Activated naive CD4-positive, alpha-beta T cell treated with anti-CD3 and anti-CD28 coated beads, Interleukin-2, amount 10 ng/mL, durations not matched to agents 7 days and 5 days (primary cell): ENCODE data around the gene MMP2.

Source experiments
- CTCF ChIA-PET: fragments of 350-600 bp; sonication (Branson Sonifier 250); formaldehyde crosslinking; loops from one replicate; lab custom pipeline; 2021; ENCODE audit warnings: antibody characterized with exemption; lab: Charles Lee
- DNase-seq: peaks from one replicate; pipeline ENCODE4 v3.0.0-alpha.2; 2020
- H3K27ac Mint-ChIP-seq: one replicate; pipeline ENCODE4 v1.8.0; 2021; ENCODE audit warnings: mild to moderate bottlenecking, moderate library complexity, mixed read lengths
- H3K27me3 Mint-ChIP-seq: one replicate; pipeline ENCODE4 v1.8.0; 2021; ENCODE audit warnings: mild to moderate bottlenecking, mixed read lengths
- H3K36me3 Mint-ChIP-seq: one replicate; pipeline ENCODE4 v1.8.0; 2021; ENCODE audit warnings: mixed read lengths
- H3K4me1 Mint-ChIP-seq: one replicate; pipeline ENCODE4 v1.8.0; 2021; ENCODE audit warnings: mixed read lengths
- H3K4me3 Mint-ChIP-seq: one replicate; pipeline ENCODE4 v1.8.0; 2021; ENCODE audit warnings: mild to moderate bottlenecking, moderate library complexity, mixed read lengths
- H3K9me3 Mint-ChIP-seq: one replicate; pipeline ENCODE4 v1.8.0; 2021; ENCODE audit warnings: mixed read lengths

MMP2 gene

DNA sequence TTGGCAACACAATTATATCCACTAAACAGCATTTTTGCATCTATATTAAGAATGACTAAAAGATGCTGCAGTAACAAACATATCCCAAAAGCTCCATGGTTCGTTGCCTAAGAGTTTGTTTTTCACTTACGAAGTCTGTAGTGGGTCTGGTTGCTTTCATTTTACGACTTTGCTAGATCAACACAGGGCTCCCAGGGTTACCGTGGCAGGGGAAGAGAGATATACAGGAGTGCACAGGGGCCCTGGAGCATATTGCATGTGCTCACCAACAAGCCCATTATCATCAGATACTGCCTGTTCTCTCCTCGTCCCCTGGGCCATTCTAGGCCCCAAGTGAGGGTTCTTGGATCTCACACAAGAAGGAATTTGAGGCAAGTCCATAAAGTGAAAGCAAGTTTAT, 3.1 kb upstream of the MMP2 start:
- H3K4me1 Mint-ChIP-seq: peaks cover 2% of the 10 kb centered on the region
- CTCF ChIA-PET: interaction anchor here (1.7 kb wide), 1 partner anchor 11 kb away, joined by 5 read pairs; no protein-coding TSS in a partner anchor
- H3K4me3 Mint-ChIP-seq: no peak overlapping the region
- H3K27me3 Mint-ChIP-seq: peaks cover 39% of the 10 kb centered on the region
- no peaks in the 10 kb centered on the region for H3K9me3 Mint-ChIP-seq
- H3K36me3 Mint-ChIP-seq: no peaks in the 10 kb centered on the region
- H3K27ac Mint-ChIP-seq: no peak overlapping the region
- DNase-seq: no peak

DNA sequence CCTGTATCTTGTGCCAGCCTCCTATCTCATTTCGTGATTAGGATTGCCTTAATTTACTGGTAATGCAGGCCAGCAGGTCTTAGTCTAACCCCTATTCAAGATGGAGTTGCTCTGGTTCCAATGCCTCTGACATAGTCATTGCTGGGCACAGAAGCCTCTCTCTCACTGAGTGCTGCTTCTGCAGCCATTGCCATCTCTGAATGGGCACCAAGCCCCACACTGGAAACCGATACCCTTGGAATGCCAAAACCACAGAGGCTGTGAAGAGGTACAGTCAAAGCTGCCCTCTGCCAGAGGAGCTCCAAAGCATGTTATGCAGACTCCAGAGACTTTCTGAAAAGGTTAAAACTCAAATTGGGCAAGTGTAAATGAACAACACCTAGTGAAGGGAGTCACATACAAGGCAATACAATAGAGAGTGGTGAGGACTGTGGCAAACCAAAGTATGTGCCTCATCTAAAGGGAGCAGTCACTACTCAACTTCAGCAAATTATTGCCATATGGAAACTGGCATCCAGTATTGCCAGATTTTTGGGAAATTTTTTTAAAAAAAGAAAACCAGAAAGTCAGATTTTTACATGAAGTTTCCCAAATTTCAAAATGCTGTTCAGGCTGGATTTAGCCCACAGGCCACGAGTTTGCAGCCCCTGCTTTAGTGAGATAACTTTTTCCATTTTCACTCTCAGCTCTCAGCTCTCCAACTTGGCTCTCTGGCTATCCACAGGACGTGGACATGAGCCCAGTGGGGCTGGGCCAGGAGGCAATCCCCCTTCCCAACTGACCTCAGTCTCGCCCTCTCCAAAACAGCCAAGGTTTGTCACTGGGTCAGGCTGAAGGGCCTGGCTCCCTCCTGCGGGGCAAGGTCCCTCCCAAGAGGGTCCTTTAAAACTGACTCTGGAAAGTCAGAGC, 2.1 kb upstream of the MMP2 start:
- peaks cover 2% of the 10 kb centered on the region for H3K4me1 Mint-ChIP-seq
- no peaks in the 10 kb centered on the region for H3K36me3 Mint-ChIP-seq
- H3K4me3 Mint-ChIP-seq: no peak overlapping the region
- peaks cover 43% of the 10 kb centered on the region for H3K27me3 Mint-ChIP-seq
- H3K27ac Mint-ChIP-seq: no peak overlapping the region
- H3K9me3 Mint-ChIP-seq: no peaks in the 10 kb centered on the region
- DNase-seq: no peak
- CTCF ChIA-PET: no interaction called here

- Mint-ChIP-seq H3K27ac (no peak overlapping the region), H3K4me3 (no peak overlapping the region), H3K4me1 (peaks cover 2% of the 10 kb centered on the region), H3K9me3 (no peaks in the 10 kb centered on the region), H3K36me3 (no peaks in the 10 kb centered on the region), H3K27me3 (peaks cover 43% of the 10 kb centered on the region)
- CTCF ChIA-PET: interaction anchor here (0.7 kb wide), 1 partner anchor 13 kb away, joined by 3 read pairs; no protein-coding TSS in a partner anchor
- DNase-seq: no peak
These were observed 1.3 kb upstream of the MMP2 start for GRCh38 chr16:55477736-55478135.

DNA sequence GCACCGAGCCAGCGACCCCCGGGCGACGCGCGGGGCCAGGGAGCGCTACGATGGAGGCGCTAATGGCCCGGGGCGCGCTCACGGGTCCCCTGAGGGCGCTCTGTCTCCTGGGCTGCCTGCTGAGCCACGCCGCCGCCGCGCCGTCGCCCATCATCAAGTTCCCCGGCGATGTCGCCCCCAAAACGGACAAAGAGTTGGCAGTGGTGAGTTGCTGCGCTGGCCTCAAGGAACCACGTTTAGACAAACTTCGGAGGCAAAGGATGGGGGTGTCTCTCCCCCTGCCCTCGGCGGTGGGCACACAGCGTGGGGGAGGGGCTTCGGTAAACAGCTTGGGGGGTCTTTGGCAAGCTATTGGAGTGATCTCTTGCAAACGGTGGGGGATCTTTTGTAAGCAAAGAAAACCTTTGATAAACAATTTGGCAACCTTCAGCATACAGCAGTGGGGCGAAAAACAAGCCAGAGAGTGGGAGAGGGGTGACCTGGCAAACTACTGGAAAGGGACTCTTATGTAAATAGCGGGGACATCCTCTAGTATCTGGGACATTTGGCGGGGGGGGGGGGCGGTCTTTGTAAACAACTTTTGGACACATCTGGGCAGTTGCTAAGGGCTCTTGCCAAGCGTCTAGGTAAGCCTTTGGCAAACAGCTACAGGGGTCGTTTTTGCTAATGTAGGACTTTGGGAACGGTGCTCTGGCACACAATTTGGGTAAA, 587 bp downstream of the MMP2 start:
- Mint-ChIP-seq H3K9me3 (no peaks in the 10 kb centered on the region), H3K4me3 (no peak overlapping the region)

GRCh38 chr16:55480228-55480655, 1.2 kb downstream of the MMP2 start:
- H3K9me3 Mint-ChIP-seq: no peaks in the 10 kb centered on the region
- peaks cover 43% of the 10 kb centered on the region for H3K27me3 Mint-ChIP-seq
- H3K4me3 Mint-ChIP-seq: no peak overlapping the region
- H3K27ac Mint-ChIP-seq: no peak overlapping the region
- no peak for DNase-seq
- CTCF ChIA-PET: interaction anchor here (0.8 to 1.9 kb wide), 2 partner anchors 9 to 15 kb away, joined by 3 to 6 read pairs; no protein-coding TSS in a partner anchor
- H3K4me1 Mint-ChIP-seq: peaks cover 2% of the 10 kb centered on the region
- H3K36me3 Mint-ChIP-seq: no peaks in the 10 kb centered on the region

More for the DNA sequence above, 587 bp downstream of the MMP2 start:
- no peak for DNase-seq
- Mint-ChIP-seq H3K27me3 (peaks cover 43% of the 10 kb centered on the region), H3K27ac (no peak overlapping the region), H3K4me1 (peaks cover 2% of the 10 kb centered on the region), H3K36me3 (no peaks in the 10 kb centered on the region)
- CTCF ChIA-PET: interaction anchor here (0.8 to 1.9 kb wide), 2 partner anchors 8 to 14 kb away, joined by 3 to 6 read pairs; no protein-coding TSS in a partner anchor

- H3K4me1 Mint-ChIP-seq: peaks cover 2% of the 10 kb centered on the region
- no peak overlapping the region for H3K4me3 Mint-ChIP-seq
- no peaks in the 10 kb centered on the region for H3K9me3 Mint-ChIP-seq
- no peak overlapping the region for H3K27ac Mint-ChIP-seq
- CTCF ChIA-PET: interaction anchor here (1.9 kb wide), 1 partner anchor 16 kb away, joined by 6 read pairs; no protein-coding TSS in a partner anchor
- peaks cover 43% of the 10 kb centered on the region for H3K27me3 Mint-ChIP-seq
- DNase-seq: no peak
- no peaks in the 10 kb centered on the region for H3K36me3 Mint-ChIP-seq
These were observed 2.0 kb downstream of the MMP2 start for GRCh38 chr16:55481023-55481422.

GRCh38 chr16:55482056-55482455, 3.1 kb downstream of the MMP2 start:
- no peak overlapping the region for H3K27ac Mint-ChIP-seq
- CTCF ChIA-PET: no interaction called here
- H3K4me3 Mint-ChIP-seq: no peak overlapping the region
- peaks cover 2% of the 10 kb centered on the region for H3K4me1 Mint-ChIP-seq
- H3K9me3 Mint-ChIP-seq: no peaks in the 10 kb centered on the region
- no peak for DNase-seq
- peaks cover 43% of the 10 kb centered on the region for H3K27me3 Mint-ChIP-seq
- H3K36me3 Mint-ChIP-seq: no peaks in the 10 kb centered on the region

GRCh38 chr16:55487048-55487803, 8.2 kb downstream of the MMP2 start:
- no peak for DNase-seq
- H3K27ac Mint-ChIP-seq: no peak overlapping the region
- no peaks in the 10 kb centered on the region for H3K27me3 Mint-ChIP-seq
- H3K4me1 Mint-ChIP-seq: no peaks in the 10 kb centered on the region
- CTCF ChIA-PET: no interaction called here
- H3K9me3 Mint-ChIP-seq: no peaks in the 10 kb centered on the region
- H3K4me3 Mint-ChIP-seq: no peak overlapping the region
- no peaks in the 10 kb centered on the region for H3K36me3 Mint-ChIP-seq

GRCh38 chr16:55488306-55488705, 9.3 kb downstream of the MMP2 start:
- Mint-ChIP-seq H3K4me1 (no peaks in the 10 kb centered on the region), H3K4me3 (no peak overlapping the region), H3K9me3 (no peaks in the 10 kb centered on the region), H3K36me3 (no peaks in the 10 kb centered on the region), H3K27me3 (no peaks in the 10 kb centered on the region), H3K27ac (no peak overlapping the region)
- CTCF ChIA-PET: no interaction called here
- DNase-seq: no peak

DNA sequence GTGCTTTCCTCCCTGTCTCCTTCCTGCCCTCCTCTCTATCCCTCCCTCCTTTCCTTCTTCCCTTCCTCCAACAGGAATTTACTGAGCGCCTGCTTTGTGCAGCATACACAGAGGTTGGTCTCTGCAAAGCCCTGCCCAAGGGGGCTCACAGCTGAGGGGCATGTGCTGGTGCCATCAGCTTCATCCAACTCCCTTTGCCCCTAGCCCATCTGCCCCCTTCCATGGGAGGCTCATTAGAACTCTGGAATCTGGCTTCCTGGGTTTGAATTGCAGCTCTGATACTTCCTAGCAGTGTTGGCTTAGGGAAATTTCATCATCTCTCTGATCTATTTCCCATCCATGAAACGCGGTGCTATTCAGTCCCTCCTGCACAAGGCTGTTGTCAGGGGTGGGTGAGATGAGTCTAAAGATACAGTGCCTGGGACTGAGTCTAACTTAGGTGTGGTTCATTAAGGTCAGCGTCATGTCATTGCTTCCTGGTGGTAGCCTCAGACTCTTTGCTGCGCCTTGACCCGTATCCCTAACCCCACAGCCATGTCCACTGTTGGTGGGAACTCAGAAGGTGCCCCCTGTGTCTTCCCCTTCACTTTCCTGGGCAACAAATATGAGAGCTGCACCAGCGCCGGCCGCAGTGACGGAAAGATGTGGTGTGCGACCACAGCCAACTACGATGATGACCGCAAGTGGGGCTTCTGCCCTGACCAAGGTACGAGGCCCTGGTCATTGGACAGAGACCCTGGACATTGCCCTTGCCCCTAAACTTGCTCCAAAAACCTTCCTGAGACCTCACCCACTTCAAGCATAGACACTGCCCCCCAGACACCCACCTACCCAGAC, 10.3 kb downstream of the MMP2 start:
- CTCF ChIA-PET: interaction anchor here (1.6 kb wide), 1 partner anchor 24 kb away, joined by 5 read pairs; no protein-coding TSS in a partner anchor
- no peaks in the 10 kb centered on the region for H3K9me3 Mint-ChIP-seq
- no peaks in the 10 kb centered on the region for H3K27me3 Mint-ChIP-seq
- H3K27ac Mint-ChIP-seq: no peak overlapping the region
- H3K4me3 Mint-ChIP-seq: no peak overlapping the region
- no peaks in the 10 kb centered on the region for H3K36me3 Mint-ChIP-seq
- H3K4me1 Mint-ChIP-seq: no peaks in the 10 kb centered on the region
- no peak for DNase-seq

- CTCF ChIA-PET: interaction anchor here (1.6 kb wide), 1 partner anchor 25 kb away, joined by 5 read pairs; no protein-coding TSS in a partner anchor
- H3K9me3 Mint-ChIP-seq: no peaks in the 10 kb centered on the region
- no peak for DNase-seq
- H3K4me3 Mint-ChIP-seq: no peak overlapping the region
- no peak overlapping the region for H3K27ac Mint-ChIP-seq
- no peaks in the 10 kb centered on the region for H3K36me3 Mint-ChIP-seq
- H3K4me1 Mint-ChIP-seq: no peaks in the 10 kb centered on the region
- no peaks in the 10 kb centered on the region for H3K27me3 Mint-ChIP-seq
These were observed 10.9 kb downstream of the MMP2 start for GRCh38 chr16:55489956-55490265.

DNA sequence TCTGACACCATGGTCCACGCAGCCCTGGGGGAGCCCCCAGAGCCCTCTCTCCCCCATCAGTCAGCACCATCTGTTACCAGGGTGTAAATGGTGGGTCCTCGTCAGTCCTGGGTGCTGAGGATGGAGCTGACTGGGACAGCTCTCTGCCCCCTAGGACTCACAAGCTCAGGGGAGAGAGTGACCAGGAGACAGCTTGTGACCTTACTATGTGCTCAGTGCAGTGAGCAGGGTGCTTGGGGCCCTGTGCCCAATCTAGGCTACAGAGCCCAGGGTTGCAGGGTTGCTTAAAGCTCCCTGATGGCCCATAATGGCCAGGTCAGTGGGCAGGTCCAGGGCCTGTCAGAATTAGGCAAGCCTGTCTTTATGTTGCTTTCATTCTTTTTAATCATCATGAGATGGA, 11.3 kb downstream of the MMP2 start:
- CTCF ChIA-PET: interaction anchor here (1.6 kb wide), 1 partner anchor 25 kb away, joined by 5 read pairs; no protein-coding TSS in a partner anchor
- no peak overlapping the region for H3K27ac Mint-ChIP-seq
- H3K4me3 Mint-ChIP-seq: no peak overlapping the region
- no peak for DNase-seq
- no peaks in the 10 kb centered on the region for H3K4me1 Mint-ChIP-seq
- H3K9me3 Mint-ChIP-seq: no peaks in the 10 kb centered on the region
- H3K36me3 Mint-ChIP-seq: no peaks in the 10 kb centered on the region
- no peaks in the 10 kb centered on the region for H3K27me3 Mint-ChIP-seq

DNA sequence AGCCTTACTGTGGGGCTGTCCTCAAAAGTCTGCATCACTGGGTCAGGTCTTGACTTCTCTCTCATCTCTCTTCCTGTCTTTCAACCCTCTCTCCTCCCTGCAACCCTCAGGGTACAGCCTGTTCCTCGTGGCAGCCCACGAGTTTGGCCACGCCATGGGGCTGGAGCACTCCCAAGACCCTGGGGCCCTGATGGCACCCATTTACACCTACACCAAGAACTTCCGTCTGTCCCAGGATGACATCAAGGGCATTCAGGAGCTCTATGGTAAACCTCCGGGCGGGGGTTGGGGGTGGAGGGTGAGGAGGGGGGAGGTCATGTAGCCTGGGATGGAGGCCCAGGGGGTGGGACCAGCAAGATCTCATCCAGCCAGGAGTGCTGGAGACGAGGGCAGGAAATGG, 12.7 kb downstream of the MMP2 start:
- Mint-ChIP-seq H3K4me3 (no peak overlapping the region), H3K36me3 (no peaks in the 10 kb centered on the region), H3K27ac (no peak overlapping the region), H3K9me3 (no peaks in the 10 kb centered on the region), H3K27me3 (peaks cover 3% of the 10 kb centered on the region), H3K4me1 (no peaks in the 10 kb centered on the region)
- CTCF ChIA-PET: interaction anchor here (0.6 kb wide), 1 partner anchor 9 kb away, joined by 3 read pairs; no protein-coding TSS in a partner anchor
- DNase-seq: no peak
